Neural progenitor cell (in vitro differentiated cells): ENCODE measurements around the gene UBXN7.

Experiments used
- EZH2 ChIP-seq: fragments of 200-600 bp; sonication (generic); IDR thresholded peaks from 2 replicates; pipeline ENCODE4 v1.6.1; 2017; ENCODE audit warnings: antibody characterized with exemption, mild to moderate bottlenecking, moderate library complexity
- TF ChIP-seq, protein P1 (sequence below): fragments of 200-600 bp; sonication (generic); IDR thresholded peaks from 2 replicates; pipeline ENCODE4 v1.5.1; 2017; ENCODE audit warnings: antibody characterized with exemption, mild to moderate bottlenecking

GRCh38 chr3:196360586-196360985 is 71.6 kb downstream of the UBXN7 start:
- TF ChIP-seq, protein P1, sequence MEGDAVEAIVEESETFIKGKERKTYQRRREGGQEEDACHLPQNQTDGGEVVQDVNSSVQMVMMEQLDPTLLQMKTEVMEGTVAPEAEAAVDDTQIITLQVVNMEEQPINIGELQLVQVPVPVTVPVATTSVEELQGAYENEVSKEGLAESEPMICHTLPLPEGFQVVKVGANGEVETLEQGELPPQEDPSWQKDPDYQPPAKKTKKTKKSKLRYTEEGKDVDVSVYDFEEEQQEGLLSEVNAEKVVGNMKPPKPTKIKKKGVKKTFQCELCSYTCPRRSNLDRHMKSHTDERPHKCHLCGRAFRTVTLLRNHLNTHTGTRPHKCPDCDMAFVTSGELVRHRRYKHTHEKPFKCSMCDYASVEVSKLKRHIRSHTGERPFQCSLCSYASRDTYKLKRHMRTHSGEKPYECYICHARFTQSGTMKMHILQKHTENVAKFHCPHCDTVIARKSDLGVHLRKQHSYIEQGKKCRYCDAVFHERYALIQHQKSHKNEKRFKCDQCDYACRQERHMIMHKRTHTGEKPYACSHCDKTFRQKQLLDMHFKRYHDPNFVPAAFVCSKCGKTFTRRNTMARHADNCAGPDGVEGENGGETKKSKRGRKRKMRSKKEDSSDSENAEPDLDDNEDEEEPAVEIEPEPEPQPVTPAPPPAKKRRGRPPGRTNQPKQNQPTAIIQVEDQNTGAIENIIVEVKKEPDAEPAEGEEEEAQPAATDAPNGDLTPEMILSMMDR: no peak
- TF ChIP-seq EZH2: no peak
